HG03095 (cell line): ENCODE results near the gene PRKCD.

ENCODE experiments used
- ATAC-seq: cut with Tn5 transposase; IDR thresholded peaks from one replicate; pipeline ENCODE4 v1.9.1; 2021; ENCODE audit warnings: moderate library complexity; ENCODE audit not compliant: unreplicated experiment

The PRKCD gene

DNA sequence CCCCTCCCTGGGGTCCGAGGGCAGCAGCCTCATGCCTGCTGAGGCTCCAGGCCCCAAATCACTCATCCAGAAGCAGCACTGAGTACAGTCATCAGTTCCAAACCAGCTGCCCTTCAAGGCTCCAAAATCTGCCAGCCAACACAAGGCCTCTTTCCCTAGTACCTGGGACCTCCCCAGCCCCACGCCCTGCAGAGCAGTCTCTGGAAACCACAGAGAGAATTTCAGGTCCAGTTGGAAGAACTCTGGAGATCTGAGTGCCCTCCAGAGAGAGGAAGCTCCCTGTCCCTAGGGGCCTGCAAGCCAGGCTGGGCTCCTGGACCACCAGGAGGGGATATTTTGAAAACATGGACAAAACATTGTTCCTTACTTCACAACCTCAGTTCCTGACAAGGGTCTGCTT lies 68.6 kb downstream of the PRKCD start:
- no peak for ATAC-seq

DNA sequence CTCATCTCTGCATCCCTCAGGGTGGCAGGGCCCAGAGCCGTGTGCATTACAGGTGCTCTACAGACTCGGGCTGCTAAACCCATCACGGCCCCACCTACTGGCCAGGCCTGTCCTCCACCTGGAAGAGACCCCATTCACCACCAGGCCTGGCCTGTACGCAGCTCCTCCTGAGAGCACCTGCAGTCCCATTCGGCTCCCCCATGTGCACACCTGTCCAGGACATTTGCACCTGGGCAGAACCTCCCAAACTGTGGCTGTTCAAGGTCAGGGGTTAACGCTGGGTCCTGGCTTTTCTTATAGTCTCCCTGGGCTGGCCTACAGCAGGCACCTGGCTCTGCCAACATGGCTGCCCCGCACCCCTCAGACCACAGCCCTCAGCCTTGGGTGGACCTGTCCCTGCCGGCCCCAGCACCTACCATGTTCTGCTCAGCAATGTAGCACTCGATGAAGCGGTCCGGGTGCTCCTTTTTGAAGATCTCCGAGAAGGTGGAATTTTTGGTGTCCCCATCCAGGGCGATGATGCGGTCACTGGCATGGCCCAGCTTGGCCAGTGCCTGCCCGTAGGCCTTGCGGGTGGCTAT lies 69.1 kb downstream of the PRKCD start:
- no peak for ATAC-seq

DNA sequence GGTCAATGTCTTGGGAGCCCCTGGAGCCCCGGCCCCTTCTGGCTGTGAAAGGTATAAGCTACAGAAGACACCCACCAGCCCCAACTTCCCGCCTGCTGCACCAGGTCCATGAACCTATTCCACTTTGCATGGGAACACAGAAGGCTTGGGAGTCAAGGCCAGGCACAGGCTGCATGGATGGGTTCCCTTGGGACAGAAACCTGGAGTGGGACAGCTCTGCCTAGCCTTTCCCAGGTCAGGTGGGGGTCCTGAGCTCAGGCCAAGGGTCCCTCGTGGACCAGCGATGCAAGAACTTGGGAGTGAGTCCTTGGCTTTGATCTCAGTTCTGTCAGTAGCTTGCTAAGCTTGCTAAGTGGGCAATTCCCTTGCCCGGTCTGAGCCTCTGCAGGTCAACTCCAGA lies 69.8 kb downstream of the PRKCD start:
- no peak for ATAC-seq

DNA sequence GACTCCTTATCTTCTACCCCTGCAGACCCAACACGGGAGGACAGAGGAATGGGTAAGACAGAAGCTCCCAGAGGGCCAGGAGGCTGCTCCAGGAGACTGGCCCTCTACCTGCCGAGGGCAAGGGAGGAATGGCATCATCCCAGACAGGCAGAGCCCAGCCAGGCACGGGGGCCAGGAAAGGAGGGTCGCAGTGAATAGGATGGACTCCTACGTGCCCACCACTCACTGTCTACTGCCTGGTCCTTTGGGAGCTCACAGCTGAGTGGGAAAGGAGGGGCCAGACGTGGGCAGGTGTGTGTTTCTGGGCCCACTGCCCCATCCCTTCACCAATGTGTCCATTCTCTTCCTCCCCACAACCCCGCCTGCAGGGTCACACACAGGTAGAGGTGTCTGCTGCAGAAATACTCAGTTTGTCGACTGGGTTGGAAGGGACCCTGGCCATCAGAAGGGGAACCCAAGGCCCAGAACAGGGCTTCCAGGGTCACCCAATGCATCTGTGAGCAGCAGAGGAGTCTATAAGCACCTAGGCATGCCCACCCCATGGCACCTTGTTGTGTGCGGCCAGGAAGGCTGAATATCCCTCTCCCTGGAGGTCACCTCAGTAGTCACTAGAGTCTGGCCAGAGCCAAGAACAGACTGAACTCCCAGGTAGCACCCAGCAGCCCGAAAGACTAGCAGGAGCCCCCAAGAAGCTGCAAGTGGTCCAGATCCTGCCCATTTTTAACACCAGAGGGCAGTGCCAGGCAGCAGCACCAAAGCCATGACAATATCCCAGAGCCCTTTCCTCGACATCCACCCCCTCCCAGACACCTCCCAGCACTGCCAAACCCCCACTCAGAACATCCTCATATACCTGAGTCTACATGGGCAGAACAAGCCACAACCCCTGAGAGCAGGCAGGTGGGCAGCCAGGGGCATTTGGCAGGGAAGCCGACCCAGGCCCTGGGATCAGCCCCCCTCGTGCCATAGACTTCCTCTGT lies 70.8 kb downstream of the PRKCD start:
- no peak for ATAC-seq

- ATAC-seq, result no peak
These were observed 71.8 kb downstream of the PRKCD start for GRCh38 chr3:53232641-53233377.

- ATAC-seq, result no peak
These were observed 73.3 kb downstream of the PRKCD start for GRCh38 chr3:53234130-53234840.

GRCh38 chr3:53234841-53235232 lies 73.8 kb downstream of the PRKCD start:
- no peak for ATAC-seq

DNA sequence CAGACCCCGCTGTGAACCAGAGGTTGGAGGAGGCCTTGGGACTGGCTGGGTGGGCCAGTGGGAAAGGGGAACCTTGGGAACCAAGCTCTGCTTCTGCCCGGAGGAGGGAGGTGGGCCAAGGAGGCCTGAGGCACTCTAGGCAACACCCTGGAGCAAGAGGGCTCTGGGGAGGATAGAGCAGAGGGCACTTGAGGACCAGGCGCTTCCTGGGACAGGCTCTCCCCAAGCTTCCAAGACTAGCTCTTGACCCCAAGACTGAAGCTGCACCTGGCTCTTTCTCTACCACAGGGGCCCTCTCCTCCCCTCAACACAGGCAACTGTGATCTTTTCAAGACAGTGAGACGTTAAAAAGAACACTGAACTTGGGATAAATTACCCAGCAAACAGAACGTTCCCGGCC lies 74.5 kb downstream of the PRKCD start:
- ATAC-seq, result no peak

DNA sequence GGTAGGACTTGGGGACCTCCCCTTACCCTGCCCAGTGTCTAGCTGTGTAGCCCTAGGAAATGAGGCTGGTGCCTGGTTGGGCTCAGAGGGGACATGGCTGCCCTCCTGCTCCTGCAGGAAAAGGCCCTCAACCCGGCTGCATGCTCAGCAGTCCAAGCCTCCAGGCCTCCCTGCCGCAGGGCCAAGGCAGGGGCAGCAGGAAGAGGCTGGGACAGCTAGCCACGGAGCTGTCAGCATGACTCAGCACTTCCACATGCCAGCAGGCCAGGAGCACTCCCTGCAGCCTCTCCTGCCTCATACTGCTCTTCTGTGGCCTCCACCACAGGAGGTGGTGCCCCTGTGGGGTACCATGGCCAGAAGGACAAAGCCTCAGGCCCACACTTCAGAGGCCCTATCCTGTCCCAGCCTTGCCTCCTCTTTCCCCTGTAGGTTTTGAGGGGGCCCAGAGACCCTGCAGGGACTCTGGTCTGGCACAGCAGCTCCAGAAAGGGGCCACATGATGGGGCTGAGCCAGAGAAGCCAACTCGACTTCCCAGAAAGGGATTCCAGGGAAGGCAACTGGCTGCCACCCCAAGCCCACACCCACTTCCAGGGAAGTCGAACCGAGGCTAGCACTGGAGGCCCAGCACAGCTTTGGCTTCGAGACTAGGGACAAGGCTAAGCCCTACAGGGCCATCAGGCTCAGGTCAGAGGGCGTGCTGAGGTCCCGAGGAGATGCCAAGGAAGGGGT lies 75.3 kb downstream of the PRKCD start:
- no peak for ATAC-seq

- no peak for ATAC-seq
These were observed 77.2 kb downstream of the PRKCD start for GRCh38 chr3:53238051-53238850.

DNA sequence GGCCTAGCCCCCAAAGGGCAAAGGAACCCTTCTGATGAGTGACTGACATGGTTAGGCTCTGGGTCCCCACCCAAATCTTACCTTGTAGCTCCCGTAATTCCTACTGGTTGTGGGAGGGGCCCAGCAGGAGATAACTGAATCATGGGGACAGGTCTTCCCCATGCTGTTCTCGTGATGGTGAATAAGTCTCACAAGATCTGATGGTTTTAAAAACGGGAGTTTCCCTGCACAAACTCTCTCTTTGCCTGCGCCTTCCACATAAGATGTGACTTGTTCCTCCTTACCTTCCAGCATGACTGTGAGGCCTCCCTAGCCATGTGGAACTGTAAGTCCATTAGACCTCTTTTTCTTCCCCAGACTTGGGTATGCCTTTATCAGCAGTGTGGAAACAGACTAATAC lies 77.9 kb downstream of the PRKCD start:
- no peak for ATAC-seq

- ATAC-seq, result no peak
These were observed 78.8 kb downstream of the PRKCD start for GRCh38 chr3:53239800-53240199.

DNA sequence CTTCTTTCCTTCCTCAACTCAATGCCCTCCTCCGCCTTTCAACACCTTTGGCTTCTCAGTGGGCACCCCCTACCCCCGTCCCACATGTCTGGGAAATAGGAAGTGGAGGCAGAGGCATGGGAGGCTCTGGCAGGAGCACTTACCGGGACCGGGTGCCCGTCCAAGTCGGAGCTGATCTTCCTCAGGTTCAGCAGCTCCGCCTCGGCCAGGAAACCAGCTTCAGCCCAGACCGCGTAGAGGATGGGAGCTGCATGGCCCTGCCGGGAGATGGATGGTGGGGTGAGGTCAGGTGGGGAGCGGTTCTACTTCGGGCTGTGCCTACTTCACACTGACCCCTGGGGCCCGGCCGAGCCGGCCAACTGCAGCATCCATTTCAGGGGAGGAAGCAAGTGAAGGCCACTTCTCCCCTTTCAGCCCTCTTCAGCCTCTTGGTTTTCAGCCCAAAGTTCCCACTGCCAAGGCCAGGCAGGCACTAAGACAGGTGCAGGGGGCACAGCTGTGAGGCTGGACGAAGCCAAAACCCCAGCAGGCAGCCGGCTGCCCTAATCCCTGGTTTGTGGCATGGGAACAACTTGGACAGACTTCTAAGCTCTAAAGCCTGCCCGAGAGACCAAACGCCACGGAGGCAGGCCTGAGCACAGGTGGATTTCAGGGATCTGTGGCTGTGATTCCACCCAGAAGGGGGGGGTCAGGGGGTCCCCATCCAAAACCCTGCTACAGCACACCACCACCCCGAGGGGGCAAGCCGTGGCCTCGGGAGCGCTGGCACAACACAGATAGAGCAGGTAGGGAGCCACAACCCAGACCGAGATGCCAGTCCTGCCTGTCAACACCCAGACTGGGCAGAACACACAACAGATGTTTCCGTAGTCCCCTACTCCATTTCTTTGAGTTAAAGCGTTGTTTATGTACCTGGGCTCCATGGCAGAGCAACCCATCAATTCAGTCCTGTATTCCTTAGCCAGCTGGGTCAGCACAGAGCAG lies 80.3 kb downstream of the PRKCD start:
- ATAC-seq, result no peak

DNA sequence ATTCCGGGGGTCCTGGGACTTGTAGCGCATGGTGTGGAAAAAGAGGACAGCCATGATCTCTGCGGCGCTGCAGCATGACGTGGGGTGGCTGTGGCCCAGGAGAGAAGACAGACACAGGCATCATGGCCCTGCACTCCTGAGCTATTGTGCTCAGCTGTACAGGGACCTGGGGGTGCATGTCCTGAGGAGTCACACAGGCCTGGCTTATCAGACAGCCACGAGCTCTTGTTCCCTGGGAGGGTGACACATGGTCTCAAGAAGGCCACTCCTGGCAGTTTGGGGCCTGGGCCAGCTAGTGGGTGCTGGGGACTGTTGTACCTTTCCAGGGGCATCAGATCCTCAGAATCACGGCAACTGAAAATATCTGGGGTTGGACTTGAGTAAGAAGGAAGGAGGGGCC lies 81.1 kb downstream of the PRKCD start:
- ATAC-seq, result no peak
